ENCODE measurements around the gene SMARCB1. TPM values are rescaled to one million over a fixed set of nuclear protein-coding genes. Genes with fewer than 3 reads are reported as not detected.

SMARCB1 gene
- total and polyA plus RNA-seq, 3 experiments from 2014 or later, result 40.4 to 120 (median 113) TPM

DNA sequence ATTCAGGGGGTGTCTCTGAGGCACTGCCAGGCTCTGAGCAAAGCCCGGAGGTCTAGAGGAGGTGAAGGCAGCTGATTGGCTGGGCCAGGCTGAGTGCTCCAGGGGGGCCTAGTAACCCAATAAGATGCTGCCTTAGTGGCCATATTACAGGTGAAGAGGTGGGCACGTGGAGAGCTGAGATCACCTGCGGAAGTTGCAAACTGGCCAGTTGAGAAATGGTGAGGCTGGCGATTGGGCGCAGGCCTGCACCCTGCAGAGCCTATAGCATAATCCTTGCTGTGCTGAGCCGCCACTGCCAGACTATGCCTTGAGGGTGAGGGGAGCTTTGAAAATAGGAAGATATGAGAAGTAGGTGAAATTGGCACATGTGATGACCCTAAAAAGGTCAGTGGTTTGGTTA lies 30.4 kb downstream of the SMARCB1 start:
- Histone ChIP-seq H3K9me3 (ENCODE audit: low read length) (no peaks in the 10 kb centered on the region), H3K36me3 (ENCODE audit: insufficient read depth, low read length) (peaks cover 27% of the 10 kb centered on the region), H3K4me3 (ENCODE audit: low read length) (no peak overlapping the region), H3K4me1 (ENCODE audit: insufficient read depth, low read length) (no peaks in the 10 kb centered on the region), H3K27ac (ENCODE audit: low read depth, low read length) (no peak overlapping the region), H3K27me3 (ENCODE audit: insufficient read depth, low read length, poor library complexity, severe bottlenecking) (no peaks in the 10 kb centered on the region)
- Mint-ChIP-seq H3K4me3 (no peak overlapping the region), H3K36me3 (peaks cover 4 to 80% (median 14%) of the 10 kb centered on the region in 3 donors), H3K9me3 (no peaks in the 10 kb centered on the region), H3K27me3 (no peaks in the 10 kb centered on the region), H3K4me1 (peaks cover 2 to 13% (median 5%) of the 10 kb centered on the region in 3 donors), H3K27ac (no peak overlapping the region)
- DNase-seq, result no peak
- CTCF ChIA-PET, result no interaction called here
- POLR2A ChIA-PET, result no interaction called here

DNA sequence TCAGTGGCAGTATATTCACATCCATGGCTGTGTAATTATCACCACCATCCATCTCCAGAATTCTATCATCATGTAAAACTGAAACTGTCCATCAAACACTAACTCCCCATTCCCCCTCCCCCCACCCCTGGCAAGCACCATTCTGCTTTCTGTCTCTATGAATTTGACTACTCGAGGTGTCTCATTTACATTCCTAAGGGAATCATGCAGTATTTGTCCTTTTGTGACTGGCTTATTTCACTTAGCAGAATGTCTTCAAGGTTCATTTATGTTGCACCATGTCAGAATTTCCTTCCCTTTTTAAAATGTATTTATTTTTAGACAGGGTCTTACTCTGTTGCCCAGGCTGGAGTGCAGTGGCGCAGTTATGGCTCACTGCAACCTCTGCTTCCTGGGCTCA lies 31.8 kb downstream of the SMARCB1 start:
- no peak for DNase-seq
- ChIA-PET CTCF (no interaction called here), POLR2A (no interaction called here)
- Mint-ChIP-seq H3K9me3 (peaks cover 0 to 1% (median 0%) of the 10 kb centered on the region in 5 donors), H3K4me3 (no peak overlapping the region), H3K4me1 (peaks cover 4 to 16% (median 5%) of the 10 kb centered on the region in 3 donors), H3K27ac (no peak overlapping the region), H3K36me3 (peaks cover under 1 to 84% (median 9%) of the 10 kb centered on the region in 3 donors), H3K27me3 (no peaks in the 10 kb centered on the region)
- Histone ChIP-seq H3K9me3 (ENCODE audit: low read length) (no peaks in the 10 kb centered on the region), H3K36me3 (ENCODE audit: insufficient read depth, low read length) (peaks cover 38% of the 10 kb centered on the region), H3K27ac (ENCODE audit: low read depth, low read length) (no peak overlapping the region), H3K27me3 (ENCODE audit: insufficient read depth, low read length, poor library complexity, severe bottlenecking) (no peaks in the 10 kb centered on the region), H3K4me1 (ENCODE audit: insufficient read depth, low read length) (no peaks in the 10 kb centered on the region), H3K4me3 (ENCODE audit: low read length) (no peak overlapping the region)

DNA sequence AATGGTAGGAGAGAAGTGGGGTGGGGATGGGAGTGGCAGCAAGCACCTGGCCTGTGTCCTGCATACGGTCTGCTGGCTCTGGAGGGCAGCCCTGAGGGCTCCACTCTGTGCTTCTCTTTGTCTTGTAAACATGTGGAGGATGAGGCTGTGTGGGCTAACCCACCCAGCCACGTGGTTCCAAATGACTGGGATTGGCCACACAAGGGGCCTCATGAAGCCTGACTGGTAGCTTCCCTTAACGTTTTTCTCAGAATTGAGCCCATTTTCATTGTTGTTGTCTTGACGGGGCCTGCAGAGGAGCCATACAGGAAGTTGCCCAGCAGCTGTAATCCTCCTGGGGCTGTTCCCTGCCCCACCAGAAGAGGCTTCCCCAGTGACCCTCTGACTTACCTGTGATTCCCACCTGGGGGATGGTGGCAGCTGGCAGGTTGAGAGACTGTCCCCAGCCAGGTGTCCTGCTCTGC lies 34.0 kb downstream of the SMARCB1 start:
- Histone ChIP-seq H3K27me3 (ENCODE audit: insufficient read depth, low read length, poor library complexity, severe bottlenecking) (no peaks in the 10 kb centered on the region), H3K4me1 (ENCODE audit: insufficient read depth, low read length) (no peaks in the 10 kb centered on the region), H3K36me3 (ENCODE audit: insufficient read depth, low read length) (peaks cover 60% of the 10 kb centered on the region), H3K27ac (ENCODE audit: low read depth, low read length) (no peak overlapping the region), H3K9me3 (ENCODE audit: low read length) (no peaks in the 10 kb centered on the region), H3K4me3 (ENCODE audit: low read length) (no peak overlapping the region)
- ChIA-PET CTCF (no interaction called here), POLR2A (no interaction called here)
- Mint-ChIP-seq H3K36me3 (peaks cover 0 to 91% (median 11%) of the 10 kb centered on the region in 3 donors), H3K9me3 (peaks cover 0 to 1% (median 0%) of the 10 kb centered on the region in 5 donors), H3K4me3 (no peak overlapping the region), H3K4me1 (peaks cover 4 to 16% (median 5%) of the 10 kb centered on the region in 3 donors), H3K27me3 (no peaks in the 10 kb centered on the region), H3K27ac (peak overlapping the region in 4 of 8 donors; percentile 13 to 70 (median 52))
- DNase-seq, result no peak

GRCh38 chr22:23822101-23822671 lies 35.4 kb downstream of the SMARCB1 start:
- peaks cover 0 to 89% (median 13%) of the 10 kb centered on the region in 3 donors for H3K36me3 Mint-ChIP-seq
- CTCF ChIA-PET, result no interaction called here
- Histone ChIP-seq H3K36me3 (ENCODE audit: insufficient read depth, low read length) (peaks cover 52% of the 10 kb centered on the region), H3K27ac (ENCODE audit: low read depth, low read length) (no peak overlapping the region), H3K9me3 (ENCODE audit: low read length) (no peaks in the 10 kb centered on the region), H3K4me3 (ENCODE audit: low read length) (no peak overlapping the region), H3K4me1 (ENCODE audit: insufficient read depth, low read length) (no peaks in the 10 kb centered on the region), H3K27me3 (ENCODE audit: insufficient read depth, low read length, poor library complexity, severe bottlenecking) (no peaks in the 10 kb centered on the region)
- peaks cover 4 to 16% (median 5%) of the 10 kb centered on the region in 3 donors for H3K4me1 Mint-ChIP-seq
- peak overlapping the region in 2 of 8 donors; percentile 36 to 70 for H3K27ac Mint-ChIP-seq
- H3K4me3 Mint-ChIP-seq, result peak overlapping the region in 1 of 7 donors; percentile 18
- H3K27me3 Mint-ChIP-seq, result no peaks in the 10 kb centered on the region
- peaks cover 0 to 1% (median 0%) of the 10 kb centered on the region in 5 donors for H3K9me3 Mint-ChIP-seq
- no peak for DNase-seq
- POLR2A ChIA-PET, result no interaction called here

GRCh38 chr22:23823331-23823791 lies 36.6 kb downstream of the SMARCB1 start:
- Mint-ChIP-seq H3K4me1 (peaks cover 4 to 16% (median 5%) of the 10 kb centered on the region in 3 donors), H3K27ac (no peak overlapping the region), H3K27me3 (no peaks in the 10 kb centered on the region), H3K36me3 (peaks cover 0 to 88% (median 11%) of the 10 kb centered on the region in 3 donors), H3K9me3 (peaks cover 0 to 1% (median 0%) of the 10 kb centered on the region in 5 donors), H3K4me3 (no peak overlapping the region)
- Histone ChIP-seq H3K27me3 (ENCODE audit: insufficient read depth, low read length, poor library complexity, severe bottlenecking) (no peaks in the 10 kb centered on the region), H3K9me3 (ENCODE audit: low read length) (no peaks in the 10 kb centered on the region), H3K4me3 (ENCODE audit: low read length) (no peak overlapping the region), H3K36me3 (ENCODE audit: insufficient read depth, low read length) (peaks cover 56% of the 10 kb centered on the region), H3K27ac (ENCODE audit: low read depth, low read length) (no peak overlapping the region), H3K4me1 (ENCODE audit: insufficient read depth, low read length) (no peaks in the 10 kb centered on the region)
- CTCF ChIA-PET, result no interaction called here
- DNase-seq, result no peak
- POLR2A ChIA-PET, result interaction anchor here (0.5 kb wide), 1 partner anchor 15 kb away, joined by 3 read pairs; no protein-coding TSS in a partner anchor

DNA sequence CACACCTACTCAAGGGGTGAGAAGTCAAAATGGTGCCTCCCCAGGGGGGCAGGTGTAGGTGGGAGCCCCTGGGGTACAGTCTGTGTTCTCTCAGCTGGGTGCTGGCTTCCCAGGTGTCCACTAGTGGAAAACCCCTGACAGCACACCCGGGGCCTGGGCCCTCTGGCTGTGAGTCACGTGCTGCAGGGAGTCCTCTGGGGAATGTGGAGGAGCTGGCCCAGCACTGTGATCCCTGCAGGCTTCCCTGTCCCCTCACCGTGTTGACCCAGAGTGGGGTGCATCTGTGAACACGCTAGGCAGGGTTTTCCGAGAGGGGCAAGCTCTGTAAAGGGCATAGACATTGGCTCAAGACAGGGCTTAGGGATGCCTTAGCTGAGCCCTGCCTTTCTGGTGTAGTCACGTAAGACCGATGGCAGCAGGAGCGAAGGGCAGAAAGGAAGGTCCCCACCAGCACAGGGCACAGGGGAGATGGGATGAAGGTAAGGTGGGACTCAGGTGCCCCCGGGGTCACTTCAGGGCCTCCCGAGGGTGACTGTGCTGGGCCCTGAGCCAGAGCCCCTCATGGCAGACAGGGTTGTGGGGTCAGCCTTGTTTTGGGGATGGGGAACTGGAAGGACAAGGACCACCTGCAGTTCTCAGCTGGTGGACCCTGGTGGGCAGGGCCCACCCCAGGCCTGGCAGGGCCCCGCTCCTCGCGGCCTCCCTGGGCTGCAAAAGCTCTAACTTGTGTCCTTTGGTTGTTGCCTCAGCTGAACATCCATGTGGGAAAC lies 37.9 kb downstream of the SMARCB1 start:
- POLR2A ChIA-PET, result no interaction called here
- peaks cover 9 to 19% (median 16%) of the 10 kb centered on the region in 3 donors for H3K4me1 Mint-ChIP-seq
- no peaks in the 10 kb centered on the region for H3K9me3 ChIP-seq (ENCODE audit: low read length)
- peaks cover 0 to 88% (median 20%) of the 10 kb centered on the region in 3 donors for H3K36me3 Mint-ChIP-seq
- no peak overlapping the region for H3K4me3 ChIP-seq (ENCODE audit: low read length)
- peaks cover 0 to 1% (median 0%) of the 10 kb centered on the region in 5 donors for H3K9me3 Mint-ChIP-seq
- H3K27me3 ChIP-seq (ENCODE audit: insufficient read depth, low read length, poor library complexity, severe bottlenecking), result no peaks in the 10 kb centered on the region
- H3K27ac ChIP-seq (ENCODE audit: low read depth, low read length), result no peak overlapping the region
- CTCF ChIA-PET, result interaction anchor here (0.6 to 0.9 kb wide), 2 partner anchors 25 to 437 kb away, joined by 3 read pairs; no protein-coding TSS in a partner anchor
- peaks cover 56% of the 10 kb centered on the region for H3K36me3 ChIP-seq (ENCODE audit: insufficient read depth, low read length)
- DNase-seq, result no peak
- no peaks in the 10 kb centered on the region for H3K4me1 ChIP-seq (ENCODE audit: insufficient read depth, low read length)
- no peak overlapping the region for H3K27ac Mint-ChIP-seq
- no peak overlapping the region for H3K4me3 Mint-ChIP-seq
- H3K27me3 Mint-ChIP-seq, result no peaks in the 10 kb centered on the region

GRCh38 chr22:23825246-23825905 lies 38.6 kb downstream of the SMARCB1 start:
- ChIA-PET CTCF (interaction anchor here (0.6 to 0.9 kb wide), 2 partner anchors 24 to 437 kb away, joined by 3 read pairs; no protein-coding TSS in a partner anchor), POLR2A (no interaction called here)
- no peak overlapping the region for H3K27ac ChIP-seq (ENCODE audit: low read depth, low read length)
- no peaks in the 10 kb centered on the region for H3K9me3 ChIP-seq (ENCODE audit: low read length)
- H3K27me3 Mint-ChIP-seq, result no peaks in the 10 kb centered on the region
- H3K27me3 ChIP-seq (ENCODE audit: insufficient read depth, low read length, poor library complexity, severe bottlenecking), result no peaks in the 10 kb centered on the region
- peaks cover 0 to 1% (median 0%) of the 10 kb centered on the region in 5 donors for H3K9me3 Mint-ChIP-seq
- H3K36me3 Mint-ChIP-seq, result peaks cover 0 to 89% (median 22%) of the 10 kb centered on the region in 3 donors
- H3K4me1 Mint-ChIP-seq, result peaks cover 12 to 22% (median 17%) of the 10 kb centered on the region in 3 donors
- no peak for DNase-seq
- no peaks in the 10 kb centered on the region for H3K4me1 ChIP-seq (ENCODE audit: insufficient read depth, low read length)
- H3K36me3 ChIP-seq (ENCODE audit: insufficient read depth, low read length), result peaks cover 59% of the 10 kb centered on the region
- no peak overlapping the region for H3K4me3 ChIP-seq (ENCODE audit: low read length)
- H3K27ac Mint-ChIP-seq, result peak overlapping the region in 2 of 8 donors; percentile 23 to 74
- no peak overlapping the region for H3K4me3 Mint-ChIP-seq

All from CD8-positive, alpha-beta memory T cell (primary cell).